ENCODE data around the gene CGRRF1.

Gene CGRRF1

GRCh38 chr14:54489731-54490444 is 19.8 kb upstream of the CGRRF1 start:
- H3K27ac ChIP-seq (ENCODE audit: insufficient read depth, low read depth, low read length, poor library complexity, severe bottlenecking), result no peak overlapping the region
- no peak overlapping the region for H3K4me3 ChIP-seq (ENCODE audit: insufficient read depth, low read depth, low read length)
- no peaks in the 10 kb centered on the region for H3K36me3 ChIP-seq (ENCODE audit: control insufficient read depth, insufficient read depth, low read length)
- H3K27me3 ChIP-seq (ENCODE audit: control insufficient read depth, insufficient read depth, low read length, poor library complexity, severe bottlenecking), result no peaks in the 10 kb centered on the region
- no peaks in the 10 kb centered on the region for H3K9me3 ChIP-seq (ENCODE audit: control insufficient read depth, low read length)
- peaks cover 5% of the 10 kb centered on the region for H3K4me1 ChIP-seq (ENCODE audit: control insufficient read depth, insufficient read depth, low read length)
- WGBS, 2 experiments, result 88 to 98% methylated on average over 2 to 4 of the region's 4 CpGs

GRCh38 chr14:54490445-54491175 is 19.1 kb upstream of the CGRRF1 start:
- WGBS, 2 experiments, result 52 to 63% methylated on average over 3 of the region's 3 CpGs
- Histone ChIP-seq H3K9me3 (ENCODE audit: control insufficient read depth, low read length) (no peaks in the 10 kb centered on the region), H3K4me3 (ENCODE audit: insufficient read depth, low read depth, low read length) (no peak overlapping the region), H3K27ac (ENCODE audit: insufficient read depth, low read depth, low read length, poor library complexity, severe bottlenecking) (no peak overlapping the region), H3K4me1 (ENCODE audit: control insufficient read depth, insufficient read depth, low read length) (peaks cover 5% of the 10 kb centered on the region), H3K36me3 (ENCODE audit: control insufficient read depth, insufficient read depth, low read length) (no peaks in the 10 kb centered on the region), H3K27me3 (ENCODE audit: control insufficient read depth, insufficient read depth, low read length, poor library complexity, severe bottlenecking) (no peaks in the 10 kb centered on the region)

DNA sequence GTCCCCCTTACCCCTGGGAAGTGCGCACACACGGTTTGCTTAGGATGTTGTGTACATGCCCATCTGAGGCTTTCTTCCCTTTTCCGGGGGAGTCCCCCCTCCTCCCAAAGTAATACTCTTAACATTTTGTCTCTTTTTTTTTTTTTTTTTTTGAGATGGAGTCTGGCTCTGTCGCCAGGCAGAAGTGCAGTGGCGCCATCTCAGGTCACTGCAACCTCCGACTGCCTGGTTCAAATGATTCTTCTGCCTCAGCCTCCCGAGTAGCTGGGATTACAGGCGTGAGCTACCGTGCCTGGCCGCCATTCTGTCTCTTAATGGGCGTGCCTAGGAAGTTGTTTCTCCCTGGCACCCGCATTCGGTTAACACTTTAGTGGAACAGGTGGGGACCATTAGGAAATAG is 16.4 kb upstream of the CGRRF1 start:
- no peaks in the 10 kb centered on the region for H3K27me3 ChIP-seq (ENCODE audit: control insufficient read depth, insufficient read depth, low read length, poor library complexity, severe bottlenecking)
- no peaks in the 10 kb centered on the region for H3K9me3 ChIP-seq (ENCODE audit: control insufficient read depth, low read length)
- H3K4me1 ChIP-seq (ENCODE audit: control insufficient read depth, insufficient read depth, low read length), result peaks cover 5% of the 10 kb centered on the region
- no peak overlapping the region for H3K4me3 ChIP-seq (ENCODE audit: insufficient read depth, low read depth, low read length)
- WGBS, 2 experiments, result 71% methylated on average over 13 of the region's 13 CpGs
- H3K27ac ChIP-seq (ENCODE audit: insufficient read depth, low read depth, low read length, poor library complexity, severe bottlenecking), result no peak overlapping the region
- no peaks in the 10 kb centered on the region for H3K36me3 ChIP-seq (ENCODE audit: control insufficient read depth, insufficient read depth, low read length)

GRCh38 chr14:54497224-54497623 is 12.5 kb upstream of the CGRRF1 start:
- WGBS, 2 experiments, result 91 to 93% methylated on average over 2 of the region's 2 CpGs
- no peaks in the 10 kb centered on the region for H3K9me3 ChIP-seq (ENCODE audit: control insufficient read depth, low read length)
- H3K36me3 ChIP-seq (ENCODE audit: control insufficient read depth, insufficient read depth, low read length), result no peaks in the 10 kb centered on the region
- H3K27ac ChIP-seq (ENCODE audit: insufficient read depth, low read depth, low read length, poor library complexity, severe bottlenecking), result no peak overlapping the region
- no peaks in the 10 kb centered on the region for H3K4me1 ChIP-seq (ENCODE audit: control insufficient read depth, insufficient read depth, low read length)
- no peaks in the 10 kb centered on the region for H3K27me3 ChIP-seq (ENCODE audit: control insufficient read depth, insufficient read depth, low read length, poor library complexity, severe bottlenecking)
- no peak overlapping the region for H3K4me3 ChIP-seq (ENCODE audit: insufficient read depth, low read depth, low read length)

- 95% methylated on average over 5 of the region's 5 CpGs for WGBS, 2 experiments
- H3K9me3 ChIP-seq (ENCODE audit: control insufficient read depth, low read length), result no peaks in the 10 kb centered on the region
- no peak overlapping the region for H3K27ac ChIP-seq (ENCODE audit: insufficient read depth, low read depth, low read length, poor library complexity, severe bottlenecking)
These were observed 11.6 kb upstream of the CGRRF1 start for GRCh38 chr14:54498095-54498531.

GRCh38 chr14:54498579-54498978 is 11.1 kb upstream of the CGRRF1 start:
- no peak overlapping the region for H3K4me3 ChIP-seq (ENCODE audit: insufficient read depth, low read depth, low read length)
- no peaks in the 10 kb centered on the region for H3K27me3 ChIP-seq (ENCODE audit: control insufficient read depth, insufficient read depth, low read length, poor library complexity, severe bottlenecking)
- no peaks in the 10 kb centered on the region for H3K36me3 ChIP-seq (ENCODE audit: control insufficient read depth, insufficient read depth, low read length)
- H3K27ac ChIP-seq (ENCODE audit: insufficient read depth, low read depth, low read length, poor library complexity, severe bottlenecking), result no peak overlapping the region
- no peaks in the 10 kb centered on the region for H3K9me3 ChIP-seq (ENCODE audit: control insufficient read depth, low read length)
- no peaks in the 10 kb centered on the region for H3K4me1 ChIP-seq (ENCODE audit: control insufficient read depth, insufficient read depth, low read length)
- WGBS, 2 experiments, result 91 to 92% methylated on average over 7 of the region's 7 CpGs

More at GRCh38 chr14:54498095-54498531, 11.6 kb upstream of the CGRRF1 start:
- Histone ChIP-seq H3K36me3 (ENCODE audit: control insufficient read depth, insufficient read depth, low read length) (no peaks in the 10 kb centered on the region), H3K4me1 (ENCODE audit: control insufficient read depth, insufficient read depth, low read length) (no peaks in the 10 kb centered on the region), H3K4me3 (ENCODE audit: insufficient read depth, low read depth, low read length) (no peak overlapping the region), H3K27me3 (ENCODE audit: control insufficient read depth, insufficient read depth, low read length, poor library complexity, severe bottlenecking) (no peaks in the 10 kb centered on the region)

- WGBS, 2 experiments, result 89 to 92% methylated on average over 3 of the region's 3 CpGs
These were observed 9.0 kb upstream of the CGRRF1 start for GRCh38 chr14:54500744-54501143.

DNA sequence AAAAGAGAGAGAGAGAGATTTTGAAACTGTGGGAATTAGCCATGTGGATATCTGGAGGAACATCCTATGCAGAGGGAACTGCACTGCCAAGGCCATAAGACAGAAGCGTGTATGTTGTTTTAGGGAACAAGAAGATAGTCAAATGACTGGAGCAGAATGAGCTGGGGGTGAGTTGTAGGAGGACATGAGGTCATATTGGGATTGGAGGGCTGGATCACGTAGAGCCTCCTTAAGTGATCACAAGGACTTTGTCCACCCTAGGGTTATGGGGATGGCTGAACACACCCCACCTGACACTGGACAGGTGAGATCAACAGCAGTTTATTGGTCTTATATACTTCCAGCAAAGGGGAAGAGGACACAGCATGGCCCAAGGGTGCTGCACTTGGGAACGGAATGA is 8.2 kb upstream of the CGRRF1 start:
- 89 to 92% methylated on average over 3 of the region's 3 CpGs for WGBS, 2 experiments
- Histone ChIP-seq H3K4me3 (ENCODE audit: insufficient read depth, low read depth, low read length) (no peak overlapping the region), H3K9me3 (ENCODE audit: control insufficient read depth, low read length) (no peaks in the 10 kb centered on the region), H3K36me3 (ENCODE audit: control insufficient read depth, insufficient read depth, low read length) (no peaks in the 10 kb centered on the region), H3K27ac (ENCODE audit: insufficient read depth, low read depth, low read length, poor library complexity, severe bottlenecking) (no peak overlapping the region), H3K27me3 (ENCODE audit: control insufficient read depth, insufficient read depth, low read length, poor library complexity, severe bottlenecking) (no peaks in the 10 kb centered on the region), H3K4me1 (ENCODE audit: control insufficient read depth, insufficient read depth, low read length) (no peaks in the 10 kb centered on the region)

More at GRCh38 chr14:54500744-54501143, 9.0 kb upstream of the CGRRF1 start:
- Histone ChIP-seq H3K27me3 (ENCODE audit: control insufficient read depth, insufficient read depth, low read length, poor library complexity, severe bottlenecking) (no peaks in the 10 kb centered on the region), H3K36me3 (ENCODE audit: control insufficient read depth, insufficient read depth, low read length) (no peaks in the 10 kb centered on the region), H3K4me3 (ENCODE audit: insufficient read depth, low read depth, low read length) (no peak overlapping the region), H3K27ac (ENCODE audit: insufficient read depth, low read depth, low read length, poor library complexity, severe bottlenecking) (no peak overlapping the region), H3K9me3 (ENCODE audit: control insufficient read depth, low read length) (no peaks in the 10 kb centered on the region), H3K4me1 (ENCODE audit: control insufficient read depth, insufficient read depth, low read length) (no peaks in the 10 kb centered on the region)

DNA sequence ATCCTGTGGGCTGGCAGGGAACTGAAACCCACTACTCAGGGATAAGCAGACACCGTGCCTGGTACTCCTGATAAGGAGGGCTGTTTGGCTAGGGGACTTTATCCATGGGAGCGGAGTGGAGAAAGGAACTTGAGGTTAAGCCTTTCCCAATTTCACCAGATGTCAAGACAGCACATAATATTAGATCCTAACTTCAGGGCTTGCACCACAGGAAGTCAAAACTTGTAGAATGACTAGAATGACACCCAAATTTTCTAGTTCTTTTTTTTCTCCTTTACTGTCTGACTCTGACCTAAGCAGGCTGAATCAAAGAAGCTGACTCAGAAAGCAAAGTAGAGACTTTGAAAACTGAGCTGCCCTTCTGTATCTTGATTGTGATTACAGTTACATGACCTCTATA is 7.1 kb upstream of the CGRRF1 start:
- no peaks in the 10 kb centered on the region for H3K9me3 ChIP-seq (ENCODE audit: control insufficient read depth, low read length)
- H3K27ac ChIP-seq (ENCODE audit: insufficient read depth, low read depth, low read length, poor library complexity, severe bottlenecking), result no peak overlapping the region
- WGBS, 2 experiments, result 87 to 88% methylated on average over 2 of the region's 2 CpGs
- H3K36me3 ChIP-seq (ENCODE audit: control insufficient read depth, insufficient read depth, low read length), result no peaks in the 10 kb centered on the region
- no peaks in the 10 kb centered on the region for H3K27me3 ChIP-seq (ENCODE audit: control insufficient read depth, insufficient read depth, low read length, poor library complexity, severe bottlenecking)
- no peak overlapping the region for H3K4me3 ChIP-seq (ENCODE audit: insufficient read depth, low read depth, low read length)
- H3K4me1 ChIP-seq (ENCODE audit: control insufficient read depth, insufficient read depth, low read length), result no peaks in the 10 kb centered on the region

DNA sequence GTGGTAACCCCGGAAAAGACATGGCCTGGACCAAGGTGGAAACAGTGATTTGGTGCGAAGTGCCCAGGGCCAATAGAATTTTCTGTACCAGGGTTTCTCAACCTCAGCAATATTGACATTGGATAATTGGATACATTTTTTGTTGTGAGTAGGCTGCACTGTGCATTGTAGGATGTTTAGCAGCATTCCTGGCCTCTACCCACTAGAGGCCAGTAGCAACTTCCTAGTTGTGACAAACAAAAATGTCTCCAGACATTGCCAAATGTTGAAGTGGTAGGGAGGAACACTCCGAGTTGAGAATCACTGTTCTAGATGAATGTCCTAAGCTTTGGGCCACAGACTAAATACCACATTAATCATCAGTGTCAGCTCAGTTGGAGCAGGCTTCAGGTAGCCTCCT is 6.2 kb upstream of the CGRRF1 start:
- Histone ChIP-seq H3K4me1 (ENCODE audit: control insufficient read depth, insufficient read depth, low read length) (no peaks in the 10 kb centered on the region), H3K27ac (ENCODE audit: insufficient read depth, low read depth, low read length, poor library complexity, severe bottlenecking) (no peak overlapping the region), H3K9me3 (ENCODE audit: control insufficient read depth, low read length) (no peaks in the 10 kb centered on the region), H3K27me3 (ENCODE audit: control insufficient read depth, insufficient read depth, low read length, poor library complexity, severe bottlenecking) (no peaks in the 10 kb centered on the region), H3K4me3 (ENCODE audit: insufficient read depth, low read depth, low read length) (no peak overlapping the region), H3K36me3 (ENCODE audit: control insufficient read depth, insufficient read depth, low read length) (no peaks in the 10 kb centered on the region)
- WGBS, 2 experiments, result 84 to 86% methylated on average over 3 of the region's 3 CpGs
